Panc1 (cell line): Measurements from ENCODE around the gene TEX13B. TPM values are rescaled to one million over a fixed set of nuclear protein-coding genes. Genes with fewer than 3 reads are reported as not detected.

Experiments used
- ATAC-seq: fragments of 200-7000 bp; cut with Tn5 transposase; 2 replicates; pipeline ENCODE4 v1.9.1; 2020; ENCODE audit warnings: mild to moderate bottlenecking, moderate library complexity
- BruUV-seq: library from RNA; stranded (reverse); fragments of 400-500 nt; replicated peaks from 2 replicates; lab custom pipeline; 2021; lab: Mats Ljungman, UMichigan
- CTCF ChIA-PET: fragments of 300-600 bp; sonication (Branson Sonifier 250); formaldehyde crosslinking; loops from one replicate; lab custom pipeline; 2022; ENCODE audit warnings: antibody characterized with exemption; lab: Charles Lee
- POLR2A ChIA-PET: fragments of 300-600 bp; sonication (Branson Sonifier 250); formaldehyde crosslinking; loops from one replicate; lab custom pipeline; 2022; ENCODE audit warnings: antibody characterized with exemption; lab: Charles Lee
- DNase-seq: peaks from one replicate; pipeline ENCODE4 v3.0.0-alpha.2; 2010; ENCODE audit warnings: low read depth, low spot score
- H3K27ac ChIP-seq: 2 replicates; pipeline ENCODE4 v1.5.1; 2011; ENCODE audit warnings: mild to moderate bottlenecking, low read length, inconsistent platforms
- H3K27me3 ChIP-seq: fragments of 200-500 bp; sonication (Bioruptor generic); 2 replicates; pipeline ENCODE4 v1.6.0; 2014; ENCODE audit warnings: low read length, inconsistent platforms; ENCODE audit not compliant: control insufficient read depth, insufficient read depth
- H3K36me3 ChIP-seq: fragments of 200-500 bp; sonication (Bioruptor generic); 2 replicates; pipeline ENCODE4 v1.5.1; 2014; ENCODE audit warnings: inconsistent platforms, mild to moderate bottlenecking, low read length, moderate library complexity; ENCODE audit not compliant: control insufficient read depth, insufficient read depth
- H3K4me1 ChIP-seq: 2 replicates; pipeline ENCODE4 v1.5.1; 2011; ENCODE audit warnings: inconsistent platforms, mild to moderate bottlenecking, low read length, moderate library complexity; ENCODE audit not compliant: control insufficient read depth, insufficient read depth
- H3K4me3 ChIP-seq, 2 experiments: 2 replicates each; pipeline ENCODE4 v1.5.1; 2011 to 2012; ENCODE audit warnings: low read depth in 2 of 2, low read length in 2 of 2, mild to moderate bottlenecking in 2 of 2, inconsistent platforms in 1 of 2, moderate library complexity in 1 of 2
- H3K9me3 ChIP-seq: fragments of 200-500 bp; sonication (Bioruptor generic); 2 replicates; pipeline ENCODE4 v1.5.1; 2014; ENCODE audit warnings: low read depth, mild to moderate bottlenecking, inconsistent platforms, low read length, moderate library complexity; ENCODE audit not compliant: control insufficient read depth, insufficient read depth
- POLR2AphosphoS5 ChIP-seq: IDR thresholded peaks from 2 replicates; pipeline ENCODE4 v1.6.1; 2012; ENCODE audit warnings: mild to moderate bottlenecking, low read depth, low read length, moderate library complexity
- SIN3A ChIP-seq: IDR thresholded peaks from 2 replicates; pipeline ENCODE4 v1.6.1; 2012; ENCODE audit warnings: low read depth, mild to moderate bottlenecking, low read length, moderate library complexity, borderline replicate concordance; ENCODE audit not compliant: insufficient read depth
- TCF7L2 ChIP-seq: IDR thresholded peaks from 2 replicates; pipeline ENCODE4 v1.6.1; 2011; ENCODE audit warnings: mild to moderate bottlenecking, low read depth, low read length, inconsistent platforms
- in situ Hi-C: cut with HindIII; loops from 2 replicates; pipeline ENCODE4 v1.10.0; 2016; ENCODE audit warnings: low sequenced_read_pairs, low pct_unique_long_range_greater_than_20kb
- intact Hi-C: fragments of 100-400 bp; cut with micrococcal nuclease; formaldehyde crosslinking; loops from one replicate; pipeline ENCODE4 v1.10.0; 2022; ENCODE audit not compliant: unreplicated experiment
- total RNA-seq: library from RNA; stranded (reverse); gene quantifications from one replicate; pipeline ENCODE4 v1.2.1, GENCODE V29; 2021; ENCODE audit not compliant: unreplicated experiment
- TF ChIP-seq, protein P1 (sequence below): fragments of 450-650 bp; IDR thresholded peaks from 2 replicates; pipeline ENCODE4 v1.5.1; 2017; ENCODE audit warnings: mild to moderate bottlenecking
- TF ChIP-seq, protein P2 (sequence below), 2 experiments: IDR thresholded peaks; 2 replicates each; pipeline ENCODE4 v1.6.1; 2011 to 2012; ENCODE audit warnings: low read depth in 2 of 2, control low read depth in 1 of 2, low read length in 1 of 2, mild to moderate bottlenecking in 1 of 2, moderate library complexity in 1 of 2; ENCODE audit not compliant: insufficient read depth in 1 of 2

The TEX13B gene
- total RNA-seq, 1 experiment from 2014 or later: not detected

DNA sequence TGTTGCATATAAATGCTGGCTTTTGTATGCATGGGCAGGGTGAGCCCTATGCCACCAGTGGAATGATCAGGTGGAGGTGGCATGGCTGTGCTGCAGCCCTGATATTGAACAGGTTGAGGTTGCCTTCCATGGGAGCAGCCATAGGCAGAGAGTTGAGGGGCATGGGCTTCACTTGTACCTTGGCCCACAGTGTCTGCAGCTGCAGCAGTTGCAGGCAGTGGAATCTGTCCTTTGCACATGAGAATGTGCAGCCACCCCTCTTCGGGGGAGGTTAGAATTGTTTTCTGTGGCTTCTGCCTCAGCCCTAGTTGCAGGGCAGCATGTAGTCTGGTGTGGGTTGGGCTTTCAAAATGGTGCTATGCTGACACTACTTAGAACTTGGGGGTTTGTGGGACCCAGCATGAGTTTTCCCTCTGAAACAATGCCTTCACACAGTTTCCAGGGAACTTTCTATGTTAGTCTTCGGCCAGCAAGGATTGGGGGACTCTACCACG is 37.3 kb upstream of the TEX13B start:
- no peaks in the 10 kb centered on the region for H3K4me1 ChIP-seq
- ATAC-seq (no peak), DNase-seq (no peak)
- H3K9me3 ChIP-seq: no peaks in the 10 kb centered on the region
- TF ChIP-seq, protein P1, sequence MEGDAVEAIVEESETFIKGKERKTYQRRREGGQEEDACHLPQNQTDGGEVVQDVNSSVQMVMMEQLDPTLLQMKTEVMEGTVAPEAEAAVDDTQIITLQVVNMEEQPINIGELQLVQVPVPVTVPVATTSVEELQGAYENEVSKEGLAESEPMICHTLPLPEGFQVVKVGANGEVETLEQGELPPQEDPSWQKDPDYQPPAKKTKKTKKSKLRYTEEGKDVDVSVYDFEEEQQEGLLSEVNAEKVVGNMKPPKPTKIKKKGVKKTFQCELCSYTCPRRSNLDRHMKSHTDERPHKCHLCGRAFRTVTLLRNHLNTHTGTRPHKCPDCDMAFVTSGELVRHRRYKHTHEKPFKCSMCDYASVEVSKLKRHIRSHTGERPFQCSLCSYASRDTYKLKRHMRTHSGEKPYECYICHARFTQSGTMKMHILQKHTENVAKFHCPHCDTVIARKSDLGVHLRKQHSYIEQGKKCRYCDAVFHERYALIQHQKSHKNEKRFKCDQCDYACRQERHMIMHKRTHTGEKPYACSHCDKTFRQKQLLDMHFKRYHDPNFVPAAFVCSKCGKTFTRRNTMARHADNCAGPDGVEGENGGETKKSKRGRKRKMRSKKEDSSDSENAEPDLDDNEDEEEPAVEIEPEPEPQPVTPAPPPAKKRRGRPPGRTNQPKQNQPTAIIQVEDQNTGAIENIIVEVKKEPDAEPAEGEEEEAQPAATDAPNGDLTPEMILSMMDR: no peak
- TF ChIP-seq SIN3A (no peak), POLR2AphosphoS5 (no peak), TCF7L2 (no peak)
- TF ChIP-seq, protein P2, sequence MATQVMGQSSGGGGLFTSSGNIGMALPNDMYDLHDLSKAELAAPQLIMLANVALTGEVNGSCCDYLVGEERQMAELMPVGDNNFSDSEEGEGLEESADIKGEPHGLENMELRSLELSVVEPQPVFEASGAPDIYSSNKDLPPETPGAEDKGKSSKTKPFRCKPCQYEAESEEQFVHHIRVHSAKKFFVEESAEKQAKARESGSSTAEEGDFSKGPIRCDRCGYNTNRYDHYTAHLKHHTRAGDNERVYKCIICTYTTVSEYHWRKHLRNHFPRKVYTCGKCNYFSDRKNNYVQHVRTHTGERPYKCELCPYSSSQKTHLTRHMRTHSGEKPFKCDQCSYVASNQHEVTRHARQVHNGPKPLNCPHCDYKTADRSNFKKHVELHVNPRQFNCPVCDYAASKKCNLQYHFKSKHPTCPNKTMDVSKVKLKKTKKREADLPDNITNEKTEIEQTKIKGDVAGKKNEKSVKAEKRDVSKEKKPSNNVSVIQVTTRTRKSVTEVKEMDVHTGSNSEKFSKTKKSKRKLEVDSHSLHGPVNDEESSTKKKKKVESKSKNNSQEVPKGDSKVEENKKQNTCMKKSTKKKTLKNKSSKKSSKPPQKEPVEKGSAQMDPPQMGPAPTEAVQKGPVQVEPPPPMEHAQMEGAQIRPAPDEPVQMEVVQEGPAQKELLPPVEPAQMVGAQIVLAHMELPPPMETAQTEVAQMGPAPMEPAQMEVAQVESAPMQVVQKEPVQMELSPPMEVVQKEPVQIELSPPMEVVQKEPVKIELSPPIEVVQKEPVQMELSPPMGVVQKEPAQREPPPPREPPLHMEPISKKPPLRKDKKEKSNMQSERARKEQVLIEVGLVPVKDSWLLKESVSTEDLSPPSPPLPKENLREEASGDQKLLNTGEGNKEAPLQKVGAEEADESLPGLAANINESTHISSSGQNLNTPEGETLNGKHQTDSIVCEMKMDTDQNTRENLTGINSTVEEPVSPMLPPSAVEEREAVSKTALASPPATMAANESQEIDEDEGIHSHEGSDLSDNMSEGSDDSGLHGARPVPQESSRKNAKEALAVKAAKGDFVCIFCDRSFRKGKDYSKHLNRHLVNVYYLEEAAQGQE (IDR thresholded peaks at IDR 0.05; ENCODE audit: insufficient read depth in 1 of 2, low read depth in 2 of 2, low read length in 1 of 2): no peak
- H3K27me3 ChIP-seq: no peaks in the 10 kb centered on the region
- POLR2A ChIA-PET: no interaction called here
- BruUV-seq: no TSS peak
- no peaks in the 10 kb centered on the region for H3K36me3 ChIP-seq
- in situ Hi-C loops: no loop called here
- CTCF ChIA-PET: no interaction called here
- H3K27ac ChIP-seq: no peak overlapping the region
- intact Hi-C loops: no loop called here
- no peak overlapping the region for H3K4me3 ChIP-seq

DNA sequence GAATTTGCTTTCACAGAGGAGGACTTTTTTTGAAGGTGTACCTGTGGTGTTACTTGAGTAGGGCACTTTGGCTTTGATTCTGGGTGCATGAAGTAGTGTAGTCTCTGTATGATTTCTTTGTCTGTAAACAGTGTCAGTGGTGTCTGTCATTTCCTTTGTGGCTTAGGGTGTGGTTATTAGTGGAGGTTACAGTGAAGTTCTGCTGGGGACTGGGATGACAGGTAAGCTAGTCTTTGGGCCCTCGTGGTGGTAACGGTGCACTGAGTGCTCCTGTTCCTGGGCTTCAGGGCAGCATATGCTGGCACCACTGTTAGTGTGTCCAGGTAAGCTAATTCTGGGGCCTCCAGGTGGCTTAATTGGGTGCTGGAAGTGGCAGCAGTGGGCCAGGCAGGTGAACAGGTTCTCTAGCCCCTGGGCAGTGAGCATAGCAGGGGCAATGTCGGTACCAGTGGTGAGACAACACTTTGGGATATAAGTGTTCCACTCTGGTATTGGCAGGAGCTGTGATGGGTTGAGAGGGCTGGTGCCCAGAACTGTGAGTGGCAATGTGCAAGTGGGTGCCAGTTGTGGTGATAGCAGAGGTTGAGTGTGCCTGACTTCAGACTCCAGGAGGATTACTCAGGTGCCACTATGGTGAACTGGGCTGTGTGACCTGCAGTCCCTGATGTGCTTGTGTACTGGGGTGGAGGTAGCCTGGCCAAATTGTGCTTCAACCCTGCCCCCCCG is 36.6 kb upstream of the TEX13B start:
- H3K27me3 ChIP-seq: no peaks in the 10 kb centered on the region
- in situ Hi-C loops (no loop called here), intact Hi-C loops (no loop called here)
- no peak overlapping the region for H3K27ac ChIP-seq
- ATAC-seq: no peak
- ChIA-PET CTCF (no interaction called here), POLR2A (no interaction called here)
- TF ChIP-seq, protein P2 (IDR thresholded peaks at IDR 0.05; ENCODE audit: insufficient read depth in 1 of 2, low read depth in 2 of 2, low read length in 1 of 2): no peak
- TF ChIP-seq, protein P1: no peak
- TF ChIP-seq TCF7L2 (no peak), SIN3A (no peak), POLR2AphosphoS5 (no peak)
- no peaks in the 10 kb centered on the region for H3K9me3 ChIP-seq
- no peak for DNase-seq
- H3K36me3 ChIP-seq: no peaks in the 10 kb centered on the region
- BruUV-seq: no TSS peak
- no peak overlapping the region for H3K4me3 ChIP-seq
- H3K4me1 ChIP-seq: no peaks in the 10 kb centered on the region
